ENCODE measurements around the gene DNAJB12.
A peak's percentile ranks its signal among the peaks of the same experiment; 100 is the strongest.
"Not testable (repeated sequence)": the region's sequence is repeated elsewhere in the genome, so short reads cannot be mapped to it uniquely, and the experiment has no call there.

DNAJB12 gene

GRCh38 chr10:72354356-72355213 lies at the start of gene DNAJB12:
DNAJB12 (minus strand) TSS chr10:72354919; CDS start chr10:72354897, 22 bp downstream.
- DNase-seq: peak; percentile 97

DNA sequence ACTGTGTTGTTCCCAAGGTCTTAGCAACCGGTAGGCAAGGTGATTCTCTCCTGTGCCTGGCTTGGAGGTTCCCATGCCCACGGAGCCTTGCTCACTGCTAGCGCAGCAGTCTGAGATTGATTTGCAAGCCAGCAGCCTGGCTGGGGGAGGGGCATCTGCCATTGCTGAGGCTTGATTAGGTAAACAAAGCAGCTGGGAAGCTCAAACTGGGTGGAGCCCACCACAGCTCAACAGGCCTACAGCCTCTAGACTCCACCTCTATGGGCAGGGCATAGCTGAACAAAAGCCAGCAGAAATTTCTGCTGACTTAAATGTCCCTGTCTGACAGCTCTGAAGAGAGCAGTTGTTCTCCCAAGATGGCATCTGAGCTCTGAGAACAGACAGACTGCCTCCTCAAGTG lies 40.9 kb upstream of the DNAJB12 start:
- not testable (repeated sequence) for DNase-seq

DNA sequence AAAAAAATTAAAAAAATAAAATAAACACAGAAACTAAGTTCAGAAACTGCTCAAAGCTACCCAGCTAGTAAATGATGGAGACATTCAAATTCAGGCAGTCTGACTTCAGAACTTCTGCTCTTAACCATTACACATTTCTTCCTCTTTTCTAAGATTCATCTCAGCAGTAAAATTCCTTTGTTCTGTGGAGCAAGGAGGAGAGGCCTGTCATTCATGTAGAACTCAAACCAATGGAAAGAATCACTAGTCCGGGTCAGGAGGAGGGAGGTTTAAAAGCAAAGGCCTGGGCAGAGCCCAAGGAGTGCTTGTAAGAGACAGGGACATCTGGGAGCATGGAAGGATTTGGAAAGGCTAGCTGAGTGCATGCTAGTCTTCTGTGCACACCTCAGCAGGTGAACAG lies 37.9 kb upstream of the DNAJB12 start:
- no peak for DNase-seq

DNA sequence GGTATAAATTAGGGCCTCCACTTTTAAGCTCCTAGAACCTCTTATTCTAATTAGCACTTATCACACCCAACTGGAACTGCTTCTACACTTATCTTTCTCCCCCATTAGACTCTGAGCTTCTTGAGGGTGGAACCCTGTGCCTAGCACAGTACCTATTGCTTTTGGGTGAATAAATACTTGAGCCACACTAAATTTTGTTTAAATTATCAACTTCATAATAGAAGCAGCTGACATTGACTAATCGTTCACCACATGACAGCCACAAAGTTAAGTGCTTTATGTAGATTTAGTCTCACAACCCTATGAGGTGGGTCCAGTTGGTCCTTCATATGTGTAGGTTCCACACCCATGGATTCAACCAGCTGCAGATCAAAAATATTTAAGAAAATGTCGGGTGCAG lies 36.0 kb upstream of the DNAJB12 start:
- DNase-seq: no peak

- DNase-seq: no peak
These were observed 35.0 kb upstream of the DNAJB12 start for GRCh38 chr10:72389716-72390115.

GRCh38 chr10:72389014-72389413 lies 34.3 kb upstream of the DNAJB12 start:
- DNase-seq: no peak

GRCh38 chr10:72388062-72388461 lies 33.3 kb upstream of the DNAJB12 start:
- no peak for DNase-seq

DNA sequence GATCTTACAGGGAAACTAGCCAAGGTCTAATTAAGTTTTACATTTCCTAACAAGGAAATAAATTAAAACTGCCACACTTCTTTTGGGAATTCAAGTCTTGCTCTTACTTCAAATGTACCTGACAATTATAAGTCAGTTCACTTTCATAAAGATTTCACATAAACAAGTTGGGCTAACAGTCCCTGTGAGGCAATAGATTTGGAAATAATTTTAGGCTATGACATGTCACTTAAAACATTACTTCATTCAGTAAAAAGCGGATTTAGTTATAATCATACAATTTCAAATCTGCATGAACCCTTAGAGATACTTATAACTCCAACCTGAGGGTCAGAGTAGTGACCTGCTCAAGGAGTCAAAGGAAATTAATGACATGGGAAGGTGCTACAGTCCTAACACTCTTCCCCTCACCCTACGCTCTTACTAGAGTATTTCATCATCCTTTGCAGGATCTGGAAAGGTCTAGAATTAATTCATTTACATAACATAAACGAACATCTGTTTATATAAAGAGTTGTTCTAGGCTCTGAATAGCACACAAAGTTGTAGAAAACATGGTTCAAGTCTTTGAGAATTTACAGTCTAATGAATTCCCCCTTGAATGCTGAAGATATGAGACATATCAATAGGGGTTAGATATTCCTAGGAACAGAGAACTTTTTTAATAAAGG lies 32.3 kb upstream of the DNAJB12 start:
- DNase-seq: no peak

DNA sequence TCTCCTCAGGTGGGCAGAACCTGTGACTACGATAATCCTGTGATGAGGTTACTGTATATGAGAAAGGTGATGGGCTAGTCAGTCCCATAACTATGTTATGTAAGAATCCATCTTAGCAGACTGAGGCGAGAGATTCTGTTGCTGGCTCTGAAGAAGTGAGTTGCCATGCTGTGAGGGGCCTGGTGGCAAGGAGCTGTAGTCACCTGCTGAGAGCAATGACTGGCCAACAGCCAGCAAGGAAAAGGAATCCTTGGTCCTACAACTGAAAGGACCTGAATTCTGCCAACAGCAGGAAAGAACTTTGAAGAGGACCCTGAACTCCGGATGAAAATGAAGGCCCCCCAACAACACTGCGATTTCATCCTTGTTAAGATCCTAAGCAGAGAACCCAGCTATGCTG lies 31.0 kb upstream of the DNAJB12 start:
- no peak for DNase-seq

DNA sequence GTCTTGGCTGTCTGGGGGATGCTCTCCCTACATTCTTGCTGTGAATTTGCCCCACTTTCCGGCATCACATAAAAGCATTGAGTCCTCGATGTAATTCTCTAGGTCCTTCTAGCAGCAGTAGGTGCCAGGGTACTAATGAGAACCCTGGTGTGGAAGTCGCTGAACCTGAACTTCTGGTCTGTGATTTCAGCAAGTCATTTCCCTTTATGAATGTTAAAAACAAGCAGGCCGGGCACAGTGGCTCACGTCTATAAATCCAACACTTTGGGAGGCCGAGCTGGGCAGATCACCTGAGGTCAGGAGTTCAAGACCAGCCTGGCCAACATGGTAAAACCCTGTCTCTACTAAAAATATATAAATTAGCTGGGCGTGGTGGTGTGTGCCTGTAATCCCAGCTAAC lies 30.3 kb upstream of the DNAJB12 start:
- not testable (repeated sequence) for DNase-seq

- no peak for DNase-seq
These were observed 25.1 kb upstream of the DNAJB12 start for GRCh38 chr10:72379776-72380175.

- DNase-seq: no peak
These were observed 24.3 kb upstream of the DNAJB12 start for GRCh38 chr10:72379062-72379461.

DNA sequence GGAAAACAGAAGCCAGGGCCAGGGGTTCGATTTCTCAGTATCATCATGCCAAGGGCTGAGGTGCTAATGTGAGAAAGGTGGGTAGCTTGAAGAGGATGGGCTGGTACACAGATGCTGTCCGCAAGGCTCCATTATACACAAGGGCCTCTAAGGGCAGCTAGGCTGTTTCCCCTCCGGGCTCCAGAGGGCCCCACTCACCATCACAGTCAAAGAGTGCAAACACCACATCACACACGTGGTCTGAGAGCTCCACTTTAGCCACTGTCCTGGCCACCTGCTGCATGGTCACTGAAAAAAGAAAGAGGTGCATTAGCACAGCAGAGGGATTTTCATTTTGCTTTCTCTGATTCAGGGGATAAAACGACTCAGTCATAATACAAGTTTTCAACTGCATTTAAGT lies 20.9 kb upstream of the DNAJB12 start:
- no peak for DNase-seq

- DNase-seq: no peak
These were observed 20.5 kb upstream of the DNAJB12 start for GRCh38 chr10:72375173-72375572.

- no peak for DNase-seq
These were observed 15.5 kb upstream of the DNAJB12 start for GRCh38 chr10:72370201-72370722.

DNA sequence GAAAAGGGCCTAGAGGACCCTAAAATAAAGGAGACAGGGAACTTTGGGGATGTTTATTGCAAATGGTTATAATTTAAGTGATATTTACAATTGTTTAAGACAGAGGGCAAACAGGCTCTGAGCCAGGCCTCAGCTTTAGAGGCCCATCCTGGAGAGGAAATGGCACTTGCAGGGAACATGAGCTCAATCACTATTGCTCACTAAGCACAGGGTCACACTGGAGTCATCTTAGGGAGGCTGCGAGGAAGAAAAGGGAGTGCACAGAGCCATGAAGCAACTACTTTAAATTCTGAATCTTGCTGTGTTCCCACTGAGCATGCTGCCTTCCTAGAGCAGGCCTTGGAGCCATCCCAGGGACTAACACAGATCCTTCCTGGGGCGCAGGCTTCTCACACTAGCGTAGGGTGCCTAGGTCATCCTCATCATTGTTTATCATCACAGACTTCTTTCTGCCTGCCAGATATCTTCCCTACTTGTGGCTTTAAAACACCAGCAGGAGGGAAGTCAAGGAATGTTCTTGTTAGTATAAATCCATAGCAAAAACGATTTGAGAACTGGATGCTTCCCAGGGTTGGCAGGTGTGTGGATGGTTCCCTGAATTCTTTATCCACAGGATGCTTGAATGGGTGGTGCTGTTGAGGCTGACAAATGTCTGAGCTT lies 12.7 kb upstream of the DNAJB12 start:
- no peak for DNase-seq

DNA sequence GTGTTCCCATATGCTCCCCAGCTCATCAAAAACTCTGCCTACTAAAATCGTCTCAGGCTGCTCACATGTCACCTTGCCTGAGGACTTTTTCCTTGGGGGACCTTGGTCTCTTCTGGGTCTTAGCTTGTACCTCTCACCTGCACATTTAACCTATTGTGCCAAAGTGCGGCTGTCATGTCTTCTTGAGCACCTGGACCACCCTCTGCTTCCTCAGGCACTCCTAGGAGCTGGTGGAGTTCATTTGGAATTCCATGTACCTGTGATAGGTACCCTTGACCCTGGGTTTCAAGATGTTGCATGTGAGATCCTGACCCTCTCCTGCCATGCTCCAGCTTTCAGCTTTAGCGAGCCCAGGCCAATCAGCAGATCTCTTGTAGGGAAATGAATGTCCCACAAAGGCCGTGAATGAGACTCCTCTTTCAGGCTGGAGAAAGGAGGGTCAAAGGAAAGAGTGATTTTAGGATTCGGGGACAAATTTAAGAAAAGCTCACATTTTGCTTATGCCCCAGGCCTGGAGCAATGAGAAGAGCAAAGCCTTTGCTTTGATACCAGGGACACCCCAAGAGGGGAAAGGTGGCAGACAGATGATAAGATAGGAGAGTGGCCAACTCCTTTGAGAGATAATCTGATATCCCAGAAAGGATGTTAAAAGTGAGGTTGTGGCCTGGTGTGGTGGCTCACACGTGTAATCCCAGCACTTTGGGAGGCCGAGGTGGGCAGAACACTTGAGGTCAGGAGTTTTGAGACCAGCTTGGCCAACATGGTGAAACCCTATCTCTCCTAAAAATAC lies 10.6 kb upstream of the DNAJB12 start:
- DNase-seq: no peak

DNA sequence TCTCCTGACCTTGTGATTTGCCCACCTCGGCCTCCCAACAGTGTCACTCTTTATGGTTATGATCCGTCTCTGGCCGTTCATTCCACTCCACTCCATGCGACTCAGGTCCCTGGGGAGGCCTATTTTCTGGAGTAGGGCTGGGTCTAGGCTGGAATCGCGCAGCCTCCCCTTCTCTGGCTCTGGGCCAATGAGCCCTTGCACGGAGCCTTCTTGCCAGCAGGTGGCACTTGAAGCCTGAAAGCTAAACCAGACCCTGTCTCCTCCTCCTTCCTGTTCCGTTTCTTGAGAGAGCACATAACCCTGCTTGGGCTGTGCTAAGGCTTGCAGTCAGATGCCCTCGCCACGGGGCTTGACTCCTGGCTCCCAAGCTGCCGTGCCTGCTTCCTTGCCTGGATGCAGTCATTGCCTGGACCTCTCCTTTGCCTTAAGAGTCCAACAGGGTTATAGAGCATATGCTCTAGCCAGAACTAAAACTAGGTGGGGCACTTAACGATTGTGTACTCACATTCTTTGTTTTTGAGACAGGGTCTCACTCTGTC lies 9.6 kb upstream of the DNAJB12 start:
- DNase-seq: peak; percentile 92

DNA sequence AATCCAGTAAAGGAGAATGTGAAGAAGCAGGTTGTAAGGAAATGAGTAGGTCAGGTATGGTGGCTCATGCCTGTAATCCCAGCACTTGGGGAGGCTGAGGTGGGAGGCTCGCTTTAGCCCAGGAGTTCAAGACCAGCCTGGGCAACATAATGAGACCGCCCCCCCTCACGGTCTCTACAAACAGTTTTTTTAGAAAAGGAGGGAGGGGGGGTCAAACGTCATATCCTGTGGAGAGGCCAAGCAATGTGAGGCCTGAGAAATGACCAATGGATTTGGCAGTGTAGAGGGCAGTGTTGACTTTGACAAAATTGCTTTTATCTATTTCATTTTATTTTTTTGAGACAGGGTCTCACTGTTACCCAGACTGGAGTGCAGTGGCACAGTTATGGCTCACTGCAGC lies 2.3 kb upstream of the DNAJB12 start:
- no peak for DNase-seq

- DNase-seq: no peak
These were observed 1.4 kb upstream of the DNAJB12 start for GRCh38 chr10:72356115-72356514.

DNA sequence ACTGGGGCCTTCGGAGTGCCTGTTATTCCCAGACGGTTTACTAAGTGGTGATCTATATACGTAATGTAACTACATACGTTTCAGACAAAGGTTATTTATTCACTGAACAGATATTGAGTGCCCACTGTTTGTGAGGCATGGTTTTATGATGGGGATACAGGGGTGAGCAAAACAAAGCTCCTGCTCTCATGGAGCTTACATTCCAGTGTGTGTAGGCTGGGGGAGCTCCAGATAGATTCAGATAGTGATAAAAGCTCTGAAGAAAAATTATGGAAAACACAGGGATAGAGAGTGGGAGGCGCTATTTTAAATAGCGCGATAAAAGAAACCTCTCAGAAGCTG lies 466 bp upstream of the DNAJB12 start:
- DNase-seq: no peak

GRCh38 chr10:72353965-72354355 lies 759 bp downstream of the DNAJB12 start:
- DNase-seq: peak; percentile 65
